NB4 (cell line): ENCODE data around the gene NECTIN4.

Experiments used
- MYC ChIP-seq: IDR thresholded peaks from 2 replicates; pipeline ENCODE4 v1.6.1; 2011; ENCODE audit warnings: low read depth, low read length
- POLR2A ChIP-seq: IDR thresholded peaks from 2 replicates; pipeline ENCODE4 v1.6.1; 2011; ENCODE audit warnings: mild to moderate bottlenecking; ENCODE audit not compliant: insufficient read length; ENCODE audit errors: extremely low read depth
- TF ChIP-seq, protein P1 (sequence below): IDR thresholded peaks from one replicate; pipeline ENCODE4 v1.5.1; 2012; ENCODE audit warnings: low read depth, low read length
- TF ChIP-seq, protein P2 (sequence below): IDR thresholded peaks from 2 replicates; pipeline ENCODE4 v1.6.1; 2011; ENCODE audit warnings: low read depth, low read length

DNA sequence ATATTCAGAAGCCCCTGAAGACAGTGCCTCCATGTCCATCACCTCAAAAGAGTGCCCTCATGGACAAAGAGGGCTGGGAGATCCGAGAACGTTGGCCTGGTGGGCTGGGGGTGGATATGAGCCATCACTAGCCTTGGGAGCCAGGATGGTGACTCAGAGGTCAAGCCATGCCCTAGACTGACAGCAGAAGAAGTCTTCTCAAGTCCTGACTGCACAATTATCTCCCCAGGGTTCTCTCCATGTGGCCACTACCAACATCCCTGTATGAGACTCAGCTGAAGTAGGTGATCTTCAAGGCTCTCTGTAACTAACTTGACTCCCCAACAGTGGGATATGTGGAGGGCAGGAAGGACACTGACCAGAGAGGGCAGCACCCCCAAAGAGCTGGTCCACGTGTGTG lies 36.5 kb downstream of the NECTIN4 start:
- TF ChIP-seq, protein P1, sequence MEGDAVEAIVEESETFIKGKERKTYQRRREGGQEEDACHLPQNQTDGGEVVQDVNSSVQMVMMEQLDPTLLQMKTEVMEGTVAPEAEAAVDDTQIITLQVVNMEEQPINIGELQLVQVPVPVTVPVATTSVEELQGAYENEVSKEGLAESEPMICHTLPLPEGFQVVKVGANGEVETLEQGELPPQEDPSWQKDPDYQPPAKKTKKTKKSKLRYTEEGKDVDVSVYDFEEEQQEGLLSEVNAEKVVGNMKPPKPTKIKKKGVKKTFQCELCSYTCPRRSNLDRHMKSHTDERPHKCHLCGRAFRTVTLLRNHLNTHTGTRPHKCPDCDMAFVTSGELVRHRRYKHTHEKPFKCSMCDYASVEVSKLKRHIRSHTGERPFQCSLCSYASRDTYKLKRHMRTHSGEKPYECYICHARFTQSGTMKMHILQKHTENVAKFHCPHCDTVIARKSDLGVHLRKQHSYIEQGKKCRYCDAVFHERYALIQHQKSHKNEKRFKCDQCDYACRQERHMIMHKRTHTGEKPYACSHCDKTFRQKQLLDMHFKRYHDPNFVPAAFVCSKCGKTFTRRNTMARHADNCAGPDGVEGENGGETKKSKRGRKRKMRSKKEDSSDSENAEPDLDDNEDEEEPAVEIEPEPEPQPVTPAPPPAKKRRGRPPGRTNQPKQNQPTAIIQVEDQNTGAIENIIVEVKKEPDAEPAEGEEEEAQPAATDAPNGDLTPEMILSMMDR = no peak
- TF ChIP-seq, protein P2, sequence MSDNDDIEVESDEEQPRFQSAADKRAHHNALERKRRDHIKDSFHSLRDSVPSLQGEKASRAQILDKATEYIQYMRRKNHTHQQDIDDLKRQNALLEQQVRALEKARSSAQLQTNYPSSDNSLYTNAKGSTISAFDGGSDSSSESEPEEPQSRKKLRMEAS = no peak
- no peak for TF ChIP-seq POLR2A
- TF ChIP-seq MYC = no peak
